ENCODE results near the gene POLDIP2. TPM values are rescaled to one million over a fixed set of nuclear protein-coding genes. Genes with fewer than 3 reads are reported as not detected.

POLDIP2 gene
- total RNA-seq, 1 donor from 2014 or later: 103 TPM

DNA sequence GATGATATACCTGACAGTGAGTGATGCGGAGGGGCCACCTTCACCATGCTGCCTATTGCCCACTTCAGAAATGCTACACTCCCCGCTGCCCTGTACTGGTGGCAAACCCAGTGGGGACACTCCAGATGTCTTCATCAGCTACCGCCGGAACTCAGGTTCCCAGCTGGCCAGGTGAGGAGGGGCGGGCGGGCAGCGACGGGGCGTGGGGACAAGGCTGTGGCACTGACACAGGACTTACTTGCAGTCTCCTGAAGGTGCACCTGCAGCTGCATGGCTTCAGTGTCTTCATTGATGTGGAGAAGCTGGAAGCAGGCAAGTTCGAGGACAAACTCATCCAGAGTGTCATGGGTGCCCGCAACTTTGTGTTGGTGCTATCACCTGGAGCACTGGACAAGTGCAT lies 30.8 kb upstream of the POLDIP2 start:
- no peaks in the 10 kb centered on the region for H3K36me3 ChIP-seq (ENCODE audit: control insufficient read depth, insufficient read depth, low read length)
- DNase-seq (ENCODE audit: low read depth): no peak
- H3K27me3 ChIP-seq (ENCODE audit: control insufficient read depth, insufficient read depth, low read length): peaks cover 21% of the 10 kb centered on the region
- TF ChIP-seq, protein P1, sequence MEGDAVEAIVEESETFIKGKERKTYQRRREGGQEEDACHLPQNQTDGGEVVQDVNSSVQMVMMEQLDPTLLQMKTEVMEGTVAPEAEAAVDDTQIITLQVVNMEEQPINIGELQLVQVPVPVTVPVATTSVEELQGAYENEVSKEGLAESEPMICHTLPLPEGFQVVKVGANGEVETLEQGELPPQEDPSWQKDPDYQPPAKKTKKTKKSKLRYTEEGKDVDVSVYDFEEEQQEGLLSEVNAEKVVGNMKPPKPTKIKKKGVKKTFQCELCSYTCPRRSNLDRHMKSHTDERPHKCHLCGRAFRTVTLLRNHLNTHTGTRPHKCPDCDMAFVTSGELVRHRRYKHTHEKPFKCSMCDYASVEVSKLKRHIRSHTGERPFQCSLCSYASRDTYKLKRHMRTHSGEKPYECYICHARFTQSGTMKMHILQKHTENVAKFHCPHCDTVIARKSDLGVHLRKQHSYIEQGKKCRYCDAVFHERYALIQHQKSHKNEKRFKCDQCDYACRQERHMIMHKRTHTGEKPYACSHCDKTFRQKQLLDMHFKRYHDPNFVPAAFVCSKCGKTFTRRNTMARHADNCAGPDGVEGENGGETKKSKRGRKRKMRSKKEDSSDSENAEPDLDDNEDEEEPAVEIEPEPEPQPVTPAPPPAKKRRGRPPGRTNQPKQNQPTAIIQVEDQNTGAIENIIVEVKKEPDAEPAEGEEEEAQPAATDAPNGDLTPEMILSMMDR (IDR thresholded peaks at IDR 0.05; ENCODE audit: insufficient read depth, low read length, poor library complexity, severe bottlenecking): no peak
- no peak overlapping the region for H3K4me3 ChIP-seq (ENCODE audit: low read depth, low read length)

DNA sequence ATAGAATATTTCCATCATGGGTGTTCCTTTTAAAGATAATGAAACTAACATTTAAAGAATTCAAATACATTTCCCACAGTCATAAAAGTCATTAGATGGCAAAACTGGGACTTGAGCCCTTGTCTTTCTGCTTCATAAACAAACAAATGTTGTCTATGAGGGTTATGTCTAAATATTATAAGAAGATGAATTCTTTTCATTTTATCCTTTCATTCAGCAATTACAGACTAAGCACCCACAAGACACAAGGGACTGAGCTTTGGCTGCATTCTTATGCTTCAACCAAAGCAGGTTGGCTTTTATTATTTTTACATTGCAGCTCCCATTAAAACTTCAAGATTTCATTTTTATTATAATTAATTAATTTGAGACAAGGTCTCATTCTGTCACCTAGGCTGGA lies 29.1 kb upstream of the POLDIP2 start:
- no peak for DNase-seq (ENCODE audit: low read depth)
- TF ChIP-seq, protein P1 (IDR thresholded peaks at IDR 0.05; ENCODE audit: insufficient read depth, low read length, poor library complexity, severe bottlenecking): no peak
- H3K27me3 ChIP-seq (ENCODE audit: control insufficient read depth, insufficient read depth, low read length): peaks cover 27% of the 10 kb centered on the region
- no peaks in the 10 kb centered on the region for H3K36me3 ChIP-seq (ENCODE audit: control insufficient read depth, insufficient read depth, low read length)
- H3K4me3 ChIP-seq (ENCODE audit: low read depth, low read length): no peak overlapping the region

DNA sequence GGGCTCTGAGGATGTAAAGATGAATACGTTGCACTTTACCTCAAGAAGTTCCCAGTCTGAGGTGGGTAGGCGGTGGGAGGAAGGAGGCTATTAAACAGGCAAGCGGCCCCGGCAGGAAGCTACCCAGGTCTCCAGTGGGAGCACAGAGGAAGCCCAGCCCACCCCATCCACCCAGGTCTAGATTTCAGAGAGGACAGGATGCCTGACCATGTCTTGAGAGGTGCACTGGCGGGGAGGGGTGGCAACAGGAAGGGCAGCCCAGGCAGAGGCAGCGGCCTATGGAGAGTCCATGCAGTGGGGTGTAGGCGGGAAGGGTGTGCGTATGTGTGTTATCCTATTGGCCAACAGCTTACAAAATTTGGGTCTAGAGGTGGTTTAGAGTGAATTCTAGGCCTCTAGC lies 28.1 kb upstream of the POLDIP2 start:
- H3K4me3 ChIP-seq (ENCODE audit: low read depth, low read length): no peak overlapping the region
- TF ChIP-seq, protein P1 (IDR thresholded peaks at IDR 0.05; ENCODE audit: insufficient read depth, low read length, poor library complexity, severe bottlenecking): no peak
- no peaks in the 10 kb centered on the region for H3K36me3 ChIP-seq (ENCODE audit: control insufficient read depth, insufficient read depth, low read length)
- H3K27me3 ChIP-seq (ENCODE audit: control insufficient read depth, insufficient read depth, low read length): peaks cover 36% of the 10 kb centered on the region
- no peak for DNase-seq (ENCODE audit: low read depth)

DNA sequence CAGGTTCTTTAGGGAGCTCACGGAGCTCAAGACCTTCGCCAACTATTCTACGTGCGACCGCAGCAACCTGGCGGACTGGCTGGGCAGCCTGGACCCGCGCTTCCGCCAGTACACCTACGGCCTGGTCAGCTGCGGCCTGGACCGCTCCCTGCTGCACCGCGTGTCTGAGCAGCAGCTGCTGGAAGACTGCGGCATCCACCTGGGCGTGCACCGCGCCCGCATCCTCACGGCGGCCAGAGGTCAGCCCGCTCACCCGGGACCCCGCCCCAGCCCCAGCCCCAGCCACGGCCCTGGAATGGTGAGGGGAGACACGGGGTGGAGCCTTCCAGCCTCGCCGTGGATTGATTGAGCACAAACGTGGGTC lies 27.7 kb upstream of the POLDIP2 start:
- no peaks in the 10 kb centered on the region for H3K36me3 ChIP-seq (ENCODE audit: control insufficient read depth, insufficient read depth, low read length)
- TF ChIP-seq, protein P1 (IDR thresholded peaks at IDR 0.05; ENCODE audit: insufficient read depth, low read length, poor library complexity, severe bottlenecking): no peak
- peak overlapping the region; percentile 44 for H3K4me3 ChIP-seq (ENCODE audit: low read depth, low read length)
- H3K27me3 ChIP-seq (ENCODE audit: control insufficient read depth, insufficient read depth, low read length): peaks cover 36% of the 10 kb centered on the region
- DNase-seq (ENCODE audit: low read depth): no peak

DNA sequence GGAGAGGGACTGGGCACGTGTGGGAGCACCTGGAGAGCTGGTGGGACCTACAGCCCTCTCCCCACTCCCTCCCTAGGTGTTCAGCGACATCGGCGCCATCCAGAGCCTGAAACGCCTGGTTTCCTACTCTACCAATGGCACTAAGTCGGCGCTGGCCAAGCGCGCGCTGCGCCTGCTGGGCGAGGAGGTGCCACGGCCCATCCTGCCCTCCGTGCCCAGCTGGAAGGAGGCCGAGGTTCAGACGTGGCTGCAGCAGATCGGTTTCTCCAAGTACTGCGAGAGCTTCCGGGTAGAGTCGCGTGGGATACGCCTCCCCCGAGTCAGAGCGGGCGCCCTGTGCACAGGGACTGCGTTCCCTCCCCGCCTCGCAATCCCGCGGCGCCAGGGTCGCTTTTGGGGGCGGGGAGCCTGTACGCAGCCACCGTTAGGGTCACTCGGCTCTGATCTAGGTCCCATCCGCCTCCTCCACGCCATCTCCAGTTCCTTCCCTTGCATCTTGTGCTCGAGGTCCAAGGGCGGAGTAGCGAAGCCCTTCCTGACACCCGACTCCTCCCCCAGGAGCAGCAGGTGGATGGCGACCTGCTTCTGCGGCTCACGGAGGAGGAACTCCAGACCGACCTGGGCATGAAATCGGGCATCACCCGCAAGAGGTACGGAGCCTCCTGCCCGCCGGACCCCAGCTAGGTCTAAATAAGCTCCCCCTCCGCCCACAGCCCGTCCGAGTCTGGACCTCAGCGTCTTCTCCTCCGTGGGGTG lies 27.1 kb upstream of the POLDIP2 start:
- DNase-seq (ENCODE audit: low read depth): no peak
- TF ChIP-seq, protein P1 (IDR thresholded peaks at IDR 0.05; ENCODE audit: insufficient read depth, low read length, poor library complexity, severe bottlenecking): no peak
- peaks cover 36% of the 10 kb centered on the region for H3K27me3 ChIP-seq (ENCODE audit: control insufficient read depth, insufficient read depth, low read length)
- peak overlapping the region; percentile 44 for H3K4me3 ChIP-seq (ENCODE audit: low read depth, low read length)
- H3K36me3 ChIP-seq (ENCODE audit: control insufficient read depth, insufficient read depth, low read length): no peaks in the 10 kb centered on the region

Data from kidney epithelial cell (primary cell).